AG08395 (cell line): Measurements from ENCODE around the gene UNC45A.
"Not testable (repeated sequence)": the region's sequence is repeated elsewhere in the genome, so short reads cannot be mapped to it uniquely, and the experiment has no call there.

Source experiments
- DNase-seq: peaks from one replicate; pipeline ENCODE4 v3.0.0; 2012; ENCODE audit warnings: mixed read lengths, low spot score

UNC45A gene

DNA sequence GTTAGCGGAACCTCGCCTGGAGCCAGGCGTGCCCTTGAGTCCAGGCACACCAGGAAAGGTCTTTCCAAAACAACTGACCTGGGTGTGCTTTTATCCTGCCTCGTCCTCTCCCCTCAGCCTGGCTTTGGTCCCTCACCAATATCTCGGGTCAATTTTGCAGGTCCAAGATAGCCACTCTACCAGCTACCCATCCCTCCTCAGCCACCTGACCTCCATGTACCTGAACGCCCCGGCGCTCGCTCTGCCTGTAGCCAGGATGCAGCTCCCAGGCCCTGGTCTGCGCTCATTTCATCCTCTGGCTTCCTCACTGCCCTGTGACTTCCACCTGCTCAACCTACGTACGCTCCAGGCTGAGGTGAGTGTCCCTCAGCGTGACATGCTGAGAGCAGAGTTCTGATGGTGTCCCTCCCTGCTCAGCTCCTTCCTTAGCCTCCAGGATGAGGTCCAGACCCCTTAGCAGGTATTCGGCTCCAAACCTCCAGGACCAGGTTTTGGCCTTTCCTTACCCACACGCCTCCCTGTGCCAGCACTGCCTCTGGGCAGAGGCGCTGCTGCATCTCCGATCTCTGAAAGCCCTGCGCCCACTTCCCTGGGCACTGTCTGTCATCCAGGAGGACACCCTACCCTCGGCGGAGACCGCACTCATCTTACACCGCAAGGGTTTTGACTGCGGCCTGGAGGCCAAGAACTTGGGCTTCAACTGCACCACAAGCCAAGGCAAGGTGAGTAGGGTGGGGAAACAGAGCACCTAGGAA is 16.9 kb upstream of the UNC45A start:
- DNase-seq, result no peak

DNA sequence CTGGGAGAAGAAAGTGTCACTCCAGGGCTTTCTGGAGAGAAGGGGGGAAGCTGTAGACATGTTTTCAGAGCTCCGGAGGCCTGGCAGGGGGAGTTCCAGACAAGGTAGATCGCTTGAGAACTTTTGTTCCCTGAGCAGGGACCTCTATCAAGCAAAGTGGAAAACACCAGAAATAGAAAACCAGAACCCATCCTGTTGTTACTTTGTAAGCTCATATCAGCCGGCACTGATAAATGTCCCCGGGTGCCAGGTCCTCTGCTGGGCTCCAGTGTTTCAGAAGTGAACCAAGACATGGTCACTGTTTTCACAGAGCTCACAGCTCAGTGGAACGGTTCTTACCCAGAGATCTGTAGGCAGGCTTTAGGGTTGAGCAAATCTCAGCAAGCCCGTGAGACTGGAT is 16.2 kb upstream of the UNC45A start:
- no peak for DNase-seq

DNA sequence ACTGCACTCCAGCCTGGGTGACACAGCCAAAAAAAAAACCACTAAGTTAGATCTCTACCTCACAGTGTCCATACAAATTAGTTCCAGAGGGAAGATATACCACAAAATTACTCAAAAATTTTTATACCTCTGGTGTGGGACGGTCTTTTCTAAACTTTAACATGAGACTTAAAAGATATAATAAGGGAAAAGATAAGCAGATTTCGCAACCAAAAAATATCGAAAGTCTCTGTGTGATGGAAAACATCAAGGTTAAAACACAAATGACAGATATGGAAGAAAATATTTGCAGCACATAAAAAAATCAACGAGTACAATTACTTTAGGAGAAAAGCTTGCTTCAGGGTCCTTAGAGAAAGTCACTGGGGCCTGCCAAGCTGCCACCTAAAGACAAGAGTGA is 13.2 kb upstream of the UNC45A start:
- DNase-seq, result no peak

DNA sequence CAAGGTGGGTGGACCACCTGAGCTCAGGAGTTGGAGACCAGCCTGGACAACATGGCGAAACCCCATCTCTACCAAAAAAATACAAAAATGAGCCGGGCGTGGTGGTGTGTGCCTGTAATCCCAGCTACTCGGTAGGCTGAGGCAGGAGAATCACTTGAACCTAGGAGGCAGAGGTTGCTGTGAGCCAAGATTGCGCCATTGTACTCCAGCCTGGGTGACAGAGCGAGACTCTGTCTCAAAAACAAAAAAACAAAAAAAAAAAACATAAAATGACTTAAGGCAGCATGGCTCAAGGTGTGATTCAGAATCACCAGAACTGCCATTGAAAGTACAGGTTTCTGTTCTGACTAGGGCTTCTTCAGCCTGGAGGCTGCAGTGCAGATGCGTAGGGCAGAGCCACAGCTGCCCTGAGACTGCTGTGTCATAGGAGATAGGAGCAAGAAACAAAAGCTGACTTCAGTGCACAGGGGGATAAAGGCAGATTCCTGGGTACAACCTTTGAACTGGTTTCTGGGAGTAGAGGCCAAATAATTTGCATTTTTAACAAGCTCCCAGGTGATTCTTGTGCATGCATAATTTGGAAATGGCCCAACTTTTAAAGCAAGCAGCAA is 12.3 kb upstream of the UNC45A start:
- DNase-seq, result not testable (repeated sequence)

DNA sequence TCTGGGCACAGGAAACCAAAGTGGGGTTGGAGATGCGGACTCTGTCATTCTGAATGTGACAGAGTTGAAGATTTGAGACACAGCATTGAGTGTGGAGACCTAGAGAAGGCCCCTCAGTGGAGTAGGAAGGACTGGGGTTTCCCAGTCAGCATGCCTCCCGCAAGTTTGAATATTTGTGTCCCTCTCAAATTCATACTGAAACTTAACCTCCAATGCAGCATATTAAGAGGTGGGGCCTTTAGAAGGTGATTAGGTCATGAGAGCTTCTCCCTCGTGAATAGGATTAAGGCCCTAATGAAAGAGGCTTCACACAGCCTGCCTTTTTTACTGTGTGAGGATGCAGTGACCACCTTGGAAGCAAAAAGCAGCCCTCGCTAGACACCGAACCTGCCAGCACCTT is 10.7 kb upstream of the UNC45A start:
- DNase-seq, result no peak

DNA sequence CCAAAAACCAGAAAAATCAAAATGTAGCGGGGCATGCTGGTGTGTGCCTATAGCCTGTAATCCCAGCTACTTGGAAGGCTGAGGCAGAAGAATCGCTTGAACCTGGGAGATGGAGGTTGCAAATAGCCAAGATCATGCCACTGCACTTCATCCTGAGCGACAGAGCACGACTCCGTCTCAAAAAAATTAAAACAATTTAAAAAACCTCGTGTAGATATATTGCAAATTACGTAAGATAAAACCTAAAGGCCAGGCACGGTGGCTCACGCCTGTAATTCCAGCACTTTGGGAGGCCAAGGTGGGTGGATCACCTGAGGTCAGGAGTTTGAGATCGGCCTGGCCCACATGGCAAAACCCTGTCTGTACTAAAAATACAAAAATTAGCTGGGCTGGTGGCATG is 8.3 kb upstream of the UNC45A start:
- not testable (repeated sequence) for DNase-seq

DNA sequence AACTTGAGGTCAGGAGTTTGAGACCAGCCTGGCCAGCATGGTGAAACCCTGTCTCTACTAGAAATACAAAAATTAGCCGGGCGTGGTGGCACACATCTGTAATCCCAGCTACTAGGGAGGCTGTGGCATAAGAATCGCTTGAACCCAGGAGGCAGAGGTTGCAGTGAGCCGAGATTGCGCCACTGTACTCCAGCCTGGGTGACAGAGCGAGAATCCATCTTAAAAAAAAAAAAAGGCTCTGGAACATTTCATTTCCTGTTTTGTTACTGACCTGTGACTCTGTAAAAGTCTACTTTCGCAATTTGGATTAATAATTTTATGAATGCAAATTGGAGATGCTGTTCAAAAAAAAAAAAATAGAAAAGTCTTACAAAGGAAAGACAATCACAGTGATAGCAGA is 7.0 kb upstream of the UNC45A start:
- DNase-seq, result not testable (repeated sequence)

DNA sequence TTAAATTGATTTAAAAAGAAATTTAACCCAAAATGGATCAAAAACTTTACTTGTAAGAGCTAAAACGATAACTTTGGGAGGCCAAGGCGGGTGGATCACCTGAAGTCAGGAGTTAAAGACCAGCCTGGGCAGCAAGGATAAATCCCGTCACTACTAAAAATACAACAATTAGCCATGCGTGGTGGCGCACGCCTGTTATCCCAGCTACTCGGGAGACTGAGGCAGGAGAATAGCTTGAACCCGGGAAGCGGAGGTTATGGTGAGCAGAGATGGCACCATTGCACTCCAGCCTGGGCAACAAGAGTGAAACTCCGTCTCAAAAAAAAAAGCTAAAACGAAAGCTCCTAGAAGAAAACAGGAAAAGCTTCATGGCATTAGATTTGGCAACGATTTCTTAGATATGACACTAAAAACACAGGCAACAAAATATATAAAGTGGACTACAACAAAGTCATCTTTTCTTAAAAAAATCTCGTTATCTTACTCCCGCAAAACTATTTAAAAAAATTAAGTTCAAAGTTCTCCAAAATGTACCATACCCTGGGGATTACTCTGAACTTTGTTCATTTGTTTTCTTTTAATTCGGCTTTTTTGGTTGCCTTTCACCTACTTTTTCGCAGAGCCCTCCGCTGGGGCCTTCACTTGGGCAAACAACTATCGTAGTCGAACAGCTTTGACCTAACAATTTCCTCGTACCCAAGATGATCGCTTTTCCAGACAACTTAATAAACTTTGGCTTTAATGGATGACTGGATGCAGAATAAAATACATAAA is 5.7 kb upstream of the UNC45A start:
- no peak for DNase-seq

DNA sequence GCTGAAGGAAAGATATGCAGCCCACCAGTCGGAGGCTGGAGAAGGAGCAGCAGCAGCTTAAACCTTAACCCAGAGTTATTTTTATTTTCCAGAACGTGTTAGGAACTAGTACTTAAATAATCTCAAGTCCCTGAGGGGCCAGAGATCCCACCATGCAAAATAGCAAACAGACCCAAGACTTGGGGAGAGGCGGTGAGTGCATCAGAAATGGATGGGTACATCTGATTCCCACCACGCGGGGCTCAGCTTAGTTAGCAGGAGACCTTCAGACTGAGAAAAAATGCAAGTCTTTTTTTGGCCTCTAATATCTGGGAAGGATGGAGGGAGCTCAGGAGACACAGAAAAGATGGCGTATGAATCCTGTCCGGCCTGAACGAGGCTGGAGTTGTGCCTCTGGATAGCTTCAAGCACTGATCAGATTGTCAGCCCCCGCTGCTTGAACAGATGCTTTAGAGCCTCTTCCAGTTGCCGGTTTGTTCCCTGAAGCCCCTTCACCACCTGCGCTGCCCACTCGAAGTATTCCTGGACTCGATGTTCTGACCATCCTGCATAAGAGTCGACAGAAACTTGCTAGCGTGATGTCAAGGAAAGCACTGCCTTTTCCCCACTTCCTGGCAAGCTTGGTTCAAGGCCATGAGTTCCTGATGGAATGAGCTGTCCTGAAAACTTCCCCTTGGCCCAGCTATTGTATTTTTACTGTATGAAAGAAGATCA is 4.1 kb upstream of the UNC45A start:
- no peak for DNase-seq

DNA sequence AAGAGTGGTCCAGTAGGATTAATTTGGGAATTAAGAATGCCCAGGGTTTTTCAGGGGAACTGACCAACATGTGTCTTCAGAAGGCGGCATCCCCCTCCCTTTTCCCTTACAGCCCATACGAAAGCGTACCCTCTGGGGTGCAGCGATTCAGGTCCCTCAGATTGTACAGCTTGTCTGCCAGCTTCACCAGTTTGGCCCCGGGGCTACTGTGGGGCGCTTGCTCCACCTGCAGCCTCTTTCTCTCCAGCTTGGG is 3.6 kb upstream of the UNC45A start:
- DNase-seq, result no peak

DNA sequence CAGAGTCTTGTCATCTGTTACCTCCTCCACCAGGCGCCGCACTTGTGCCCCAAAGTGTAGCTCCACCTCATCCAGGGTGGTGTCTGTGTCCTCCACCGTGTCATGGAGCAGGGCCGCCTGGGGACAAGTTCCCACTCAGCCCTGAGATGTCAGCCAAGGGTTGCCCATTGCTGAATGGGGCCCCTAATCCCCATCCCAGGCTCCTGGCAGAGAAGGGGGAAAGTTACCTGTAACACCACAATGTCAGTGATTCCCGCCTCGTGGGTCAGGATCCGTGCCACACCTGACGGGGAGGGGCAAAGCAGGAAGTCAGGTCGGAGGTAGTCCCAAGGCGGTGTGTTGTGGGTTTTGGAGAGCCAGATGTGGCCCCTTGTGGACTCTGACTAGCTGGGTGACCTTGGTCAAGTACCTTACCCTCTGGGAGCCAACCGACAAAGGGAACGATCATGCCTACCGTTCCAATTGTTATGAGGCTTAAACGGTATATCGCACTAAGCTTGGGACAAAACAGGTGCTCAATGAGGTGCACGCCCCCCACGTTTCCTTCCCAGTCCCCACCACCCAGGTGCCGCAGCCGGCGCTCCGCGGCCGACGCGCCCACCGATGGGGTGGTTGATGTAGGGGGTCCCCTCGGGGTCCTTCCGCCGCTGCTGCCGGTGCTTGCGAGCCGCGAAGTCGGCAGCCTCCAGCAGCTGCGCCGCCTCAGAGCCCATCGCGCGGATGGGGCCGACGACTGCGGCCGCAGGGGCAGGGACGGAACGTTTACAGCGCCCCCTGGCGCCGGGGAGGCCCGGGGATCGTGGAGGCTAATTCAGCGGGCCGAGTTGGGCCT is 3.0 kb upstream of the UNC45A start, which contains the start of gene HDDC3:
Gene HDDC3, minus strand, starts transcription at position 722 of the 832 bp plus-strand sequence. Its CDS starts 9 bp downstream, at position 713.
- peak; percentile 95 for DNase-seq

DNA sequence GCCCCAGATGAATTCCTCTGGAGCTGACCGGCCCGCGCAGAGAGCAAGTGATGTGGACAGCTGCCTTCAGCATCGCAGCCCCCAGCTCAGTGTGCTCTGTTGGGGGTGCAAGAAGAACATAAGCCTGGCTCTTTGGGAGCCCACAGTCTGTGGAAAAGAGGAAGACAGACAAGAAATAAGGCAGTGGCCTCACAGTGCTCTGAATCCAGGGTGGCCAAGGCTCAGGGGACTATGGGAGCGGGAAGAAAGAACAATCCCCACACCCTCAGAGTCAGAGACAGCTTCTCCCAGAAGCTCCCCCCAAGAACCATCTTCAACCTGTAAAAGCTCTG is 2.5 kb upstream of the UNC45A start:
- DNase-seq, result no peak

DNA sequence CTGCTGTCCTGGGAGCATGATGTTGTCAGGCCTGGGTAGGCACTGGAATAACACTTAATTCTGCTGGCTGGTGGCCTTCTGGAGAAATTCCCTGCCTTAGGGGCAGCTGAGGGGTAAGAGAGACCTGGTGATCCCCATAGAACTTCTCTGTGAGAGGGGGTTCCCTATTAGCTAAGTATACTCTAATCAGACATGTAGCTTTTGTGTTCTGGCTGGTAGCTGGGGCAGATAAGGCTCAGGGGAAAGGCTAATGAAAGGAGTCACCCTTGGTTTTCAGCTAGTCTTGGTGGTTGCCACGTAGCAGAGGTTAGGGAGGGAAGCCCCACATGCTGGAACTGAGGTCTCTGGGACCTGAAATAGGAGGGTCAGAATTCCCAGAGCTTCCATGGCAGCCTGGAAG is 1.8 kb upstream of the UNC45A start:
- DNase-seq, result no peak

DNA sequence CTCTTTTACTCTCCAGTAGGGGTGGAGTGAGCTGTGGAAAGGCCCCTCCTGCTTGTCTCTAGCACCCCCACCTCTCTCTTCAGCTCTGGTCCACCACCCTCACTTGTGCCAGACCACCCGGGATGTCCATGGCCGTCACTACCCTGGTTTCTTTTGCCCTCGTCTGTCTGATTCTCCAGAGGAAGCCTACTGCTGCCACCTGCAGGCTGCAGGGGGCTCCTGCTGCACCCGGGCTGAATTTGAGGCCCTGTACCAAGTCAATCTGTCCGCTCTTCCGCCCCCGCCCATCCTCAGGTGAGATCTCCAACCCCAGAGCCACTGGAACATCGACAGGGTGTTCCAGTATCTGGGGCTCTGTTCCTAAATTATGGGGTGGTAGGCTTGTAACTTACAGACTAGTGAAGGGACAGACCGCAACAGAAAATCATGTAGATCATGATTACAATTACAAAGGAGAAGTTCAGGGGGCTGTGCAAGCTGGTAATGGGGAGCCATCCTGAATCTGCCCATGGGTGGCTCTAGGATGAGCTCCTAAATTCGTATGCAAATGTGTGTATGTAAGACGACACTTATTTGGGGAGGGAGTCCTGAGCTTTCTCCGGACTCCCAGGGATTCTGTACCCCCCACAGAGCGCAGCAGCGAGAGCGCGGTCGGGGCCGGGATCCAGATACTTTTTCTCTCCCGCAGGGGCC is 683 bp upstream of the UNC45A start:
- peak; percentile 87 for DNase-seq

DNA sequence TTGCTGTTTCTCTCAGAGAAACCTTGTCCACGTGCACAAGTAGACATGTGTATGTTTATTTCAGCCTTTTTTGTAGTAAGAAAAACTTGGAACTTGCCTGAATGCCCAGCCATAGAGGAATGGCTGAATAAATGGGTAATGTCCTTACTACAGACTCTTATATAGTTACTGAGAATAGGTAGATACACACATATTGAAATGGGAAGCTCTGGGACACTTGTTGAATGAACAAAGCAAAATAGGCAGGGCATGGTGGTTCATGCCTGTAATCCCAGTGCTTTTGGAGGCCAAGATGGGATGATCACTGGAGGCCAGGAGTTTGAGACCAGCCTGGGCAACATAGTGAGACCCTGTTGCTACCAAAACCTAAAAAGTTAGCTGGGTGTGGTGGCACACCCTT is 1.7 kb downstream of the UNC45A start:
- no peak for DNase-seq

DNA sequence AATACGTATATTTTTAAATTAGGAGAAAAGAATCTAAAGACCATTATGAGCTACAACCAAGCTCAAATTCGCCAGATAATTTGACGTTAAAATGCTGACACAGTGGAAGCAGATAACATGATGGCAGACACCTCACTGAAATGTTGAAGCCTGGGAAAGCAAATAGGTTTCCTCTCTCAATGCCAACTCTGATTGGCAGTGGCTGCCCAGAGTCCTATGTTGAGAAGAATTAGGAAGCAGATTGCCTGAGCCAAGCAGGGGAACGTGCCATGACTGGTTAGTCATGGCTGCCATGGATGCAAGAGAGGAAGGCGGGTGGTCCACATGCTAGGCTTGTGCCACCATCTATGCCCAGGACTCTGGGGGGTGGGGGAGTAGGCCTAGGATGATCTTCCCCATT is 3.2 kb downstream of the UNC45A start:
- DNase-seq, result no peak

DNA sequence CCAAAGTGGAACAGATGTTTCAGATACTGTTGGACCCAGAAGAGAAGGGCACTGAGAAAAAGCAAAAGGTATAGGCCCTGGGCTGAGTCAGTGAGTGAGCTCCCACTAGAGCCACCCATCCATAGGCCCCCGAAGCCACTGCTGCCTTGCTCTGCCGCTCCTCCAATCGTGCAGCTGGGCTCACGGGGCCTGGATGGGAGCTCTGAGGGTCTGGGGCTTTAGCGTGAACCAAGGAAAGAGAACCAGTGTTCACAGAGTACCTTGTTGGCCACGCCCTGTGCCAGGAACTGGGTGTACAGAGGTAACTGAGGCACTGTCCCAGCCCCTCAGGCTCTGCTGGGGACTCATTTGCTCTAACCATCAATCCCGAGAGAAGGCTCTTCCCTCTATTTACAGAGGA is 4.7 kb downstream of the UNC45A start:
- DNase-seq, result no peak

DNA sequence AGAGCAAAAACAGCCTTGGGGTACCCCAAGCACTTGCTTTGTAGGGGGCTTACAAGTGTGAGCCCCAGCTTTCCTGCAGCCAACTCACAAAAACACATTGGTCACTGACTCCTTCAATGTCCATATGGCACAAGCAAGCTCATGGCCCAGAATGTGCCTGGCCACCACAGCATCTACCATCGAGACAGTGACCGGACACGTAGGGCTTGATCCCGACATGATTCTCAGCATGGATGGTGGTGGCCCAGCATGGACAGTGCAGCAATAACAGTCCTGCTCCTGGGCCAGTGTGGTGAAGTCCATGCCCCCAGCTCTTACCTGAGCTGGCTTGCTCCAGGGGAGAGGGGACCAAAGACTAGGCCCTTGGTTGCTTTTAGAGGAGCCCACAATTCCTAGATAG is 6.0 kb downstream of the UNC45A start:
- DNase-seq, result no peak

DNA sequence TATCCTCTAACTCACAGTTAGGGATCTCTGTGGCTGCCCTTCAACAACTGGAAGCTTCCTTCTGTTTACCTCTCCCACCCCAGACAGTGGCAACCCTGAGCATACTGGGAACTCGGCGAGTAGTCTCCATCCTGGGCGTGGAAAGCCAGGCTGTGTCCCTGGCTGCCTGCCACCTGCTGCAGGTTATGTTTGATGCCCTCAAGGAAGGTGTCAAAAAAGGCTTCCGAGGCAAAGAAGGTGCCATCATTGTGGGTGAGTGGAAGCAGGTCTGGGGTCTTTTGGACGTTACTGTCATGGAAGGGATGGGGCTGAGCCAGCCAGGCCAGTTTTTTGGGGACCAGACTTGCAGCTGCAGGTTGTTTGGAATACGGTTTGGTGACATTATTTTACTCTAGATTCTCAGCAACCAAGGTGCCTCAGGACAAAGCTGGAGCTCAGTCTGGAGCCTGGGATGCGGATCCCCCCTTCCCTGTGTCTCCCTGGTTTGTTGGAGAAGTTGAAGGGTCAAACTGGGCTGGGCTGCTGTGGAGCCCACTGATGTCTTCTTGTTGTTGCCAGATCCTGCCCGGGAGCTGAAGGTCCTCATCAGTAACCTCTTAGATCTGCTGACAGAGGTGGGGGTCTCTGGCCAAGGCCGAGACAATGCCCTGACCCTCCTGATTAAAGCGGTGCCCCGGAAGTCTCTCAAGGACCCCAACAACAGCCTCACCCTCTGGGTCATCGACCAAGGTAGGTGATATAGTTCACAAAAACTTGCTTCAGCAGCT is 7.5 kb downstream of the UNC45A start:
- no peak for DNase-seq

DNA sequence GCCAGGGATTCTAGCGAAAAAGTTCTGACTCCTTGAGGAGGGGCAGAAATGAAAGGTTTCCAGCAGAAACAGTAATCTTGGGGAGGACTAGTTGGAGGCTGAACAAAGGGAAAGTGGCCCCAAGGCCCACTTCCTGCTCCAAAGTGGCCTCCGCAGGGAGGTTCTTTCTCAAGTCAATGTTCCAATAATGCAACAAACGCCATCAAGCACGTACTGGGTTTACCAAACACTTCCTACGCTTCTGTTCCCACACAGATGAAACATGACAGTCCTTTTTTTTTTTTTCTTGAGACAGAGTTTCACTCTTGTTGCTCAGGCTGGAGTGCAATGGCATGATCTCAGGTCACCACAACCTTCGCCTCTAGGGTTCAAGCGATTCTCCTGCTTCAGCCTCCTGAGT is 10.0 kb downstream of the UNC45A start:
- no peak for DNase-seq

DNA sequence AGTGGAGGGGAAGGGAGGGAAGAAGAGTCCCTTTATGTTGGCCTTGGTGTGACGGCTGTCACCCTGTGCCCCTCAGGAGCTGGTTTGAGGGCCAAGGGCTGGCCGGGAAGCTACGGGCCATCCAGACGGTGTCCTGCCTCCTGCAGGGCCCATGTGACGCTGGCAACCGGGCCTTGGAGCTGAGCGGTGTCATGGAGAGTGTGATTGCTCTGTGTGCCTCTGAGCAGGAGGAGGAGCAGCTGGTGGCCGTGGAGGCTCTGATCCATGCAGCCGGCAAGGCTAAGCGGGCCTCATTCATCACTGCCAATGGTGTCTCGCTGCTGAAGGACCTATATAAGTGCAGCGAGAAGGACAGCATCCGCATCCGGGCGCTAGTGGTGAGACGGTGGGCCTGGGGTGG is 11.5 kb downstream of the UNC45A start:
- no peak for DNase-seq
